ENCODE measurements around the gene LSM4.

- TF ChIP-seq CTCF (conservative IDR thresholded peaks at IDR 0.05 in 1 of 2, IDR thresholded peaks at IDR 0.05 in 1 of 2; ENCODE audit: extremely low read depth in 1 of 2, insufficient read depth in 1 of 2, low read depth in 1 of 2, low read length in 2 of 2) (no peak), EZH2 (IDR thresholded peaks at IDR 0.05; ENCODE audit: borderline replicate concordance, low read length) (no peak)
Measured at GRCh38 chr19:18271433-18271841, 51.4 kb downstream of the LSM4 start.

Measured in mammary epithelial cell (primary cell).